ENCODE data around the gene RAPH1. TPM values are rescaled to one million over a fixed set of nuclear protein-coding genes. Genes with fewer than 3 reads are reported as not detected.

Gene RAPH1
- total RNA-seq, 6 experiments from 2014 or later = 23.0 to 91.5 (median 53.4) TPM

DNA sequence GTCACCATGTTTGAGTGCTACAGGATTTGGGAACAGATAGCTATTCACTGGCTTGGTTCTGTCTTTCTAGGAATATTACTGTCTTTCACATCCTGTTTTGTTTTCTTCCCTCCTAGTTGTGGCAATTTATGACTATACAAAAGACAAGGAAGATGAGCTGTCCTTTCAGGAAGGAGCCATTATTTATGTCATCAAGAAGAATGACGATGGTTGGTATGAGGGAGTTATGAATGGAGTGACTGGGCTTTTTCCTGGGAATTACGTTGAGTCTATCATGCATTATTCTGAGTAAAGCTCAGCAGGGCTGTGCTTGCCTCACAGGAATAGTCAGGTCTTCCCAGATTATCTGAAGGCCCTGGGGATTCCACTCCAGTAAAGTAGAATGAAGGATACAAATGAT is 108.0 kb downstream of the RAPH1 start:
- Histone ChIP-seq H3K9me3 (no peaks in the 10 kb centered on the region), H3K27ac (no peak overlapping the region), H3K4me3 (no peak overlapping the region), H3K36me3 (no peaks in the 10 kb centered on the region), H3K27me3 (no peaks in the 10 kb centered on the region), H3K4me1 (no peaks in the 10 kb centered on the region)
- intact Hi-C loops (cut with DNase I) = no loop called here
- DNase-seq = no peak
- no peak for ATAC-seq
- WGBS (ENCODE audit: insufficient coverage, low coverage, low lambda C conversion rate, missing lambda C conversion rate) = 58% methylated on average over 2 of the region's 2 CpGs
- TF ChIP-seq, protein P1, sequence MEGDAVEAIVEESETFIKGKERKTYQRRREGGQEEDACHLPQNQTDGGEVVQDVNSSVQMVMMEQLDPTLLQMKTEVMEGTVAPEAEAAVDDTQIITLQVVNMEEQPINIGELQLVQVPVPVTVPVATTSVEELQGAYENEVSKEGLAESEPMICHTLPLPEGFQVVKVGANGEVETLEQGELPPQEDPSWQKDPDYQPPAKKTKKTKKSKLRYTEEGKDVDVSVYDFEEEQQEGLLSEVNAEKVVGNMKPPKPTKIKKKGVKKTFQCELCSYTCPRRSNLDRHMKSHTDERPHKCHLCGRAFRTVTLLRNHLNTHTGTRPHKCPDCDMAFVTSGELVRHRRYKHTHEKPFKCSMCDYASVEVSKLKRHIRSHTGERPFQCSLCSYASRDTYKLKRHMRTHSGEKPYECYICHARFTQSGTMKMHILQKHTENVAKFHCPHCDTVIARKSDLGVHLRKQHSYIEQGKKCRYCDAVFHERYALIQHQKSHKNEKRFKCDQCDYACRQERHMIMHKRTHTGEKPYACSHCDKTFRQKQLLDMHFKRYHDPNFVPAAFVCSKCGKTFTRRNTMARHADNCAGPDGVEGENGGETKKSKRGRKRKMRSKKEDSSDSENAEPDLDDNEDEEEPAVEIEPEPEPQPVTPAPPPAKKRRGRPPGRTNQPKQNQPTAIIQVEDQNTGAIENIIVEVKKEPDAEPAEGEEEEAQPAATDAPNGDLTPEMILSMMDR (IDR thresholded peaks at IDR 0.05) = no peak
- no peak for TF ChIP-seq POLR2A (IDR thresholded peaks at IDR 0.05)

DNA sequence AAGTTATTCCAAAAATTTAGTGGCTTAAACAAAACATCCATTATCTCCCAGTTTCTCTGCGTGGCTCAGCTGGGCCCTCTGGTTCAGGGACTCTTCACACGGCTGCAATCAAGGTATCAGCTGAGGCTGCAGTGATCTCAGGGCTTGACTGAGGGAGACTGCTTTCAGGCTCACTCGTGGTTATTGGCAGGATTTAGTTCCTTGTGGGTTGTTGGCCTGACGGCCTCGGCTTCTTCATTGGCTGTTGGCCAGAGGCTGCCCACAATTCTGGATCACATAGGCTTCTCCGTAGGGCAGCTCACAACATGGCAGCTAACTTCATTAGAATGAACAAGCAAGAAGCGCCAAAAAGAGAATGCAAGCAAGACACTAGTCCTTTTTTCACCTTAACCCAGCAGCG is 116.8 kb downstream of the RAPH1 start:
- 83% methylated on average over 7 of the region's 8 CpGs for WGBS (ENCODE audit: insufficient coverage, low coverage, low lambda C conversion rate, missing lambda C conversion rate)
- intact Hi-C loops (cut with DNase I) = no loop called here
- Histone ChIP-seq H3K27ac (no peak overlapping the region), H3K9me3 (no peaks in the 10 kb centered on the region), H3K4me3 (no peak overlapping the region), H3K36me3 (peaks cover 0 to 3% (median 1%) of the 10 kb centered on the region in 4 donors), H3K4me1 (no peaks in the 10 kb centered on the region), H3K27me3 (no peaks in the 10 kb centered on the region)
- DNase-seq = no peak
- ATAC-seq = no peak
- TF ChIP-seq, protein P1 (IDR thresholded peaks at IDR 0.05) = no peak
- TF ChIP-seq POLR2A (IDR thresholded peaks at IDR 0.05) = no peak

DNA sequence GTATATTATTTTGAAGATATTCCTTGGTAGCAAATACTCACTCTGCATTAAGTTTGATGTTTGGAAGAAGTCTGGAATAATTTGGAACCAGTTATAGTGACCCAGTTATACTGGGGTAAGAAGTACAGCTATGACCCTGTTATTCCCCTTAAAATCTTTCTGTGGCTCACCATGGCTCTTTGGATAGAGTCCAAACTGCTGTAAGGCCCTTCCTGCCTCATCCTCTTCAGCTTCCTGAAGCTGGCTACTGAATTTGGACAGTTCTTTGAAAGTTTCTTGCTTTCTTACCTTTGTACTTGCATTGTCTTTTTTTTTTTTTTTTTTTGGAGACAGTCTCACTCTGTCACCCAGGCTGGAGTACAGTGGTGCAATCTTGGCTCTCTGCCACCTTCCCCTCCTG is 121.3 kb downstream of the RAPH1 start:
- H3K27ac ChIP-seq = no peak overlapping the region
- no peak overlapping the region for H3K4me3 ChIP-seq
- ATAC-seq (no peak), DNase-seq (no peak)
- H3K27me3 ChIP-seq = no peaks in the 10 kb centered on the region
- H3K9me3 ChIP-seq = no peaks in the 10 kb centered on the region
- H3K4me1 ChIP-seq = no peaks in the 10 kb centered on the region
- intact Hi-C loops (cut with DNase I) = no loop called here
- no peak for TF ChIP-seq POLR2A (IDR thresholded peaks at IDR 0.05)
- TF ChIP-seq, protein P1 (IDR thresholded peaks at IDR 0.05) = no peak
- H3K36me3 ChIP-seq = peaks cover 0 to 3% (median 1%) of the 10 kb centered on the region in 4 donors

DNA sequence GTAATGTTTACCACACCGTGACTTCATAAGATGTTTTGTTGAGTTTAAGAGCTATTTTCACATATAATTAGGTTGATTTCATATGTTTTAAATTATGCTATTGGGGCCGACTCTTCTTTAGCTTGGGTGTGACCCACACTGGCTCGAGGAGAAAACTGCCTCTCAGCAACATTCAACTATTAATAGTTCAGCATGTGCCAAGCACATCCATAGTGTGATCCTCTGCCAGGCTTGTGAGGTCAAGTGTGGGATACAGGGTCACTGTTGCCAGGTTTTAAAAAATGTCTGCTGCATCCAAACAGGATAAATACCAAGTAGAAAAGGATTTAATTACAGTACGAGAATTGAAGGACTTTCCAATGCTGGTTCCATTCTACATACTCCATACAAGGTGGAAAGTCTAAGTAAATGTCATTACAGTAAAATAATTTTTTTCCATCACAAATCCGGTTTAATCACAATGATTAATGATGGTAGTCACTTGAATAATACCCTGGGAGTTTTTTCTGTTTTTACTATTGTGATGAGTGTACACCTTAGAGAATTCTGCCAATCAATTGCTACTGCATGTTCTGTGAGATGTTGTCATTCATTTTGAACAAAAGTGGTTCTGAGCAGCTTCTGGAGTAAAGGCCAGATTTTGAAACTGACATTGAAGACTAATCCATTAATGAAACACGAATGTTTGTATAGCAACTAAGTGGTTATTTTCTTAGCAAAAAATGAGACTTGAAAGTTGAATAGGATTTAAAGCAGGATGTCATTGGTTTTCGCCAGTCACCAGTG is 122.4 kb downstream of the RAPH1 start:
- H3K27ac ChIP-seq = no peak overlapping the region
- no peaks in the 10 kb centered on the region for H3K27me3 ChIP-seq
- 71% methylated on average over 7 of the region's 7 CpGs for WGBS (ENCODE audit: insufficient coverage, low coverage, low lambda C conversion rate, missing lambda C conversion rate)
- DNase-seq = no peak
- TF ChIP-seq, protein P1 (IDR thresholded peaks at IDR 0.05) = no peak
- TF ChIP-seq POLR2A (IDR thresholded peaks at IDR 0.05) = no peak
- ATAC-seq = no peak
- H3K36me3 ChIP-seq = peaks cover 0 to 3% (median 0%) of the 10 kb centered on the region in 4 donors
- no peaks in the 10 kb centered on the region for H3K4me1 ChIP-seq
- H3K4me3 ChIP-seq = no peak overlapping the region
- H3K9me3 ChIP-seq = no peaks in the 10 kb centered on the region
- intact Hi-C loops (cut with DNase I) = no loop called here
